GM19397 (cell line): ENCODE measurements around the gene AFF3.

Source experiments
- ATAC-seq: cut with Tn5 transposase; IDR thresholded peaks from one replicate; pipeline ENCODE4 v1.9.1; 2021; ENCODE audit warnings: mild to moderate bottlenecking, moderate library complexity; ENCODE audit not compliant: unreplicated experiment

Gene AFF3

GRCh38 chr2:99864561-99865553, 277.5 kb downstream of the AFF3 start:
- ATAC-seq, result no peak

GRCh38 chr2:99863903-99864270, 278.5 kb downstream of the AFF3 start:
- ATAC-seq, result no peak

GRCh38 chr2:99863236-99863902, 279.0 kb downstream of the AFF3 start:
- no peak for ATAC-seq

GRCh38 chr2:99862566-99862965, 279.8 kb downstream of the AFF3 start:
- no peak for ATAC-seq

- ATAC-seq, result no peak
These were observed 281.0 kb downstream of the AFF3 start for GRCh38 chr2:99861376-99861760.

GRCh38 chr2:99860720-99861375, 281.5 kb downstream of the AFF3 start:
- no peak for ATAC-seq

- no peak for ATAC-seq
These were observed 283.3 kb downstream of the AFF3 start for GRCh38 chr2:99858951-99859596.

- no peak for ATAC-seq
These were observed 284.4 kb downstream of the AFF3 start for GRCh38 chr2:99857867-99858444.

- ATAC-seq, result no peak
These were observed 285.0 kb downstream of the AFF3 start for GRCh38 chr2:99857372-99857771.

- ATAC-seq, result no peak
These were observed 286.3 kb downstream of the AFF3 start for GRCh38 chr2:99856119-99856518.

- no peak for ATAC-seq
These were observed 288.0 kb downstream of the AFF3 start for GRCh38 chr2:99854236-99854852.

GRCh38 chr2:99852956-99853355, 289.4 kb downstream of the AFF3 start:
- ATAC-seq, result no peak

GRCh38 chr2:99852376-99852934, 289.9 kb downstream of the AFF3 start:
- no peak for ATAC-seq

GRCh38 chr2:99851811-99852210, 290.6 kb downstream of the AFF3 start:
- ATAC-seq, result no peak

- ATAC-seq, result no peak
These were observed 291.3 kb downstream of the AFF3 start for GRCh38 chr2:99851089-99851488.

GRCh38 chr2:99850084-99850710, 292.2 kb downstream of the AFF3 start:
- ATAC-seq, result no peak

- ATAC-seq, result no peak
These were observed 295.8 kb downstream of the AFF3 start for GRCh38 chr2:99846462-99847107.

- ATAC-seq, result no peak
These were observed 297.1 kb downstream of the AFF3 start for GRCh38 chr2:99845296-99845695.

GRCh38 chr2:99842451-99842850, 299.9 kb downstream of the AFF3 start:
- no peak for ATAC-seq
